ENCODE results near the gene NXF1.

Gene NXF1

DNA sequence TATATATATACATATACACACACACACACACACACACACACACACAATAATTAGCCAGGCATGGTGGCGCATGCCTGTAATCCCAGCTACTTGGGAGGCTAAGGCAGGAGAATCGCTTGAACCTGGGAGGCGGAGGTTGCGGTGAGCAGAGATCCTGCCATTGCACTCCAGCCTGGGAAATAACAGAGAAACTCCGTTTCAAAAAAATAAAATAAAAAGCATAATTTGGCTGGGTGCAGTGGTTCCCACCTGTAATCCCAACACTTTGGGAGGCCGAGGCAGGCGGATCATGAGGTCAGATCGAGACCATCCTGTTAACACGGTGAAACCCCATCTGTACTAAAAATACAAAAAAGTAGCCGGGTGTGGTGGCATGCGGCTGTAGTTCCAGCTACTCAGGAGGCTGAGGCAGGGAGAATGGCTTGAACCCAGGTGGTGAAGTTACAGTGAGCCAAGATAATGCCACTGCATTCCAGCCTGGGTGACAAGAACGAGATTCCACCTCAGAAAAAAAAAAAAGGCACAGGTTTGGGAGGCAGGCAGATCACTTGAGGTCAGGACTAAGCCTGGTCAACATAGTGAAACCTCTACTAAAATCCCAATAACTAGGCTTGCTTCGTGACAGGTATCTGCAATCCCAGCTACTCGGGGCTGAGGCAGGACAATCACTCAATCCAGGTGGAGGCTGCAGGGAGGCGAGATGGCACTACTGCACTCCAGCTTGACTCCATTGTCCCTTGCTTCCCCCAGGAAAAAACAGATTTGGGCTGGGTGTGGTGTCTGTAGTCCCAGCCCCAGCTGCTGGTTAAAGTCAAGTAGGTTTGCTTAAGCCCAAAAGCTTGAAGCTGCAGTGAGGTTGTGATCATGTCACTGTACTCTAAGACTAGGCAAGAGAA, 45.9 kb upstream of the NXF1 start (continued):
- TF ChIP-seq, protein P1, sequence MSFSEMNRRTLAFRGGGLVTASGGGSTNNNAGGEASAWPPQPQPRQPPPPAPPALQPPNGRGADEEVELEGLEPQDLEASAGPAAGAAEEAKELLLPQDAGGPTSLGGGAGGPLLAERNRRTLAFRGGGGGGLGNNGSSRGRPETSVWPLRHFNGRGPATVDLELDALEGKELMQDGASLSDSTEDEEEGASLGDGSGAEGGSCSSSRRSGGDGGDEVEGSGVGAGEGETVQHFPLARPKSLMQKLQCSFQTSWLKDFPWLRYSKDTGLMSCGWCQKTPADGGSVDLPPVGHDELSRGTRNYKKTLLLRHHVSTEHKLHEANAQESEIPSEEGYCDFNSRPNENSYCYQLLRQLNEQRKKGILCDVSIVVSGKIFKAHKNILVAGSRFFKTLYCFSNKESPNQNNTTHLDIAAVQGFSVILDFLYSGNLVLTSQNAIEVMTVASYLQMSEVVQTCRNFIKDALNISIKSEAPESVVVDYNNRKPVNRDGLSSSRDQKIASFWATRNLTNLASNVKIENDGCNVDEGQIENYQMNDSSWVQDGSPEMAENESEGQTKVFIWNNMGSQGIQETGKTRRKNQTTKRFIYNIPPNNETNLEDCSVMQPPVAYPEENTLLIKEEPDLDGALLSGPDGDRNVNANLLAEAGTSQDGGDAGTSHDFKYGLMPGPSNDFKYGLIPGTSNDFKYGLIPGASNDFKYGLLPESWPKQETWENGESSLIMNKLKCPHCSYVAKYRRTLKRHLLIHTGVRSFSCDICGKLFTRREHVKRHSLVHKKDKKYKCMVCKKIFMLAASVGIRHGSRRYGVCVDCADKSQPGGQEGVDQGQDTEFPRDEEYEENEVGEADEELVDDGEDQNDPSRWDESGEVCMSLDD (tag by site-specific recombination; IDR thresholded peaks at IDR 0.05), result no peak
- TF ChIP-seq KLF8 (tag by site-specific recombination; IDR thresholded peaks at IDR 0.05), result 0 out of 2 replicates have a peak, but pooled peaks have one; percentile 18
- no peak for TF ChIP-seq ZNF223 (tag by site-specific recombination; IDR thresholded peaks at IDR 0.05)
- no peak for TF ChIP-seq FEZF1 (tag by site-specific recombination; IDR thresholded peaks at IDR 0.05)
- no peak for TF ChIP-seq ZXDB (tag by site-specific recombination; IDR thresholded peaks at IDR 0.05)
- no peak for TF ChIP-seq HOXA7 (CRISPR knock-in tag; IDR thresholded peaks at IDR 0.05; ENCODE audit: borderline replicate concordance)
- no peak for TF ChIP-seq ZNF555 (tag by site-specific recombination; conservative IDR thresholded peaks at IDR 0.05)
- no peak for TF ChIP-seq ZNF670 (tag by site-specific recombination; IDR thresholded peaks at IDR 0.05; ENCODE audit: low read depth)
- TF ChIP-seq ZNF624 (tag by site-specific recombination; IDR thresholded peaks at IDR 0.05), result no peak
- peak; percentile 74 for TF ChIP-seq ZSCAN4 (tag by site-specific recombination; IDR thresholded peaks at IDR 0.05)

DNA sequence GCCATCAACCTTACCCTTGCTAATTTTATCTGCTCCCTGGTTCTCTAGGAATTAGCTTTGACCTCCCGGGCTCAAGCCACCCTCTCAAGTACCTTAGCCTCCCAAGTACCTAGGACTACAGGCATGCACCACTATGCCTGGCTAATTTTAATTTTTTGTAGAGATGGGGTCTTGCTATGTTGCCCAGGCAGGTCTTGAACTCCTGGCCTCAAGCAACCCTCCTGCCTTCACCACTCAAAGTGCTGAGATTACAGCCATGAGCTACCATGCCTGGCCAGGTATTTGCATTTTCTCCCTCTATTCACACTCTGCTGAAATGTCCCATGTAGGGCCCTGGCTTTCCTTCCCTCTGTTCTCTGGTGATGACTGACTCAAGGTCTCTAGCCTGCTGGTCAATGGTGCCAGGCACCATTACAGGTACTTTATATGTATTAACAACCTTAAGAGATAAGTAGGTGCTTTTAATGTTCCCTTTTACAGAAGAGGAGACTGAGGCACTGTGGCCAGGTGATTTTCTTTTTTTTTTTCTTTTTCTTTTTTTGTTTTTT, 42.6 kb upstream of the NXF1 start:
- Histone ChIP-seq H3K4me1 (ENCODE audit: control insufficient read depth, insufficient read depth, low read length) (no peaks in the 10 kb centered on the region), H3K9me3 (ENCODE audit: control insufficient read depth, insufficient read depth, low read depth, low read length) (no peaks in the 10 kb centered on the region)
- POLR2A ChIA-PET, result interaction anchor here (1.0 kb wide), 1 partner anchor 8 kb away, joined by 3 read pairs; no protein-coding TSS in a partner anchor

DNA sequence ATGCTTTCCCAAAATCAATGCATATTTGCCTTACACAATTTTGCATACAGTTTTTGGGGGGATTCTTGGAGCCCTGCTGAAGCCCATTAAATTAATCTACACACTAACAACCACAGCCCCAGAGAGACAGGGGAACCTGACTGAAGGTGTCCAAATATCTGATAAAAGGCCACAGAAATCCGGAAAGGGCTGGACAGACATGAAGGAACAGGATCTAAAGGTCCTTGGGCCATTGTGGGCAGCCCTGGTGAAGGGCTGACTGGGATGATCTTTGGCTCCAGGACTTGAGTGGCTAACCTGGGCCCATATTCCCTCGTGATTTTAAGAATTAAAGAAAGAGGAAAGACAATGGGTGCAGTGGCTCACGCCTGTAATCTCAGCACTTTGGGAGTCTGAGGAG, 40.9 kb upstream of the NXF1 start:
- Histone ChIP-seq H3K4me1 (ENCODE audit: control insufficient read depth, insufficient read depth, low read length) (no peaks in the 10 kb centered on the region), H3K27ac (ENCODE audit: extremely low read depth, low read depth, low read length) (no peak overlapping the region), H3K4me3 (ENCODE audit: low read depth, low read length) (no peak overlapping the region), H3K36me3 (ENCODE audit: control insufficient read depth in 2 of 2, insufficient read depth in 1 of 2, low read length in 2 of 2) (no peaks in the 10 kb centered on the region), H3K9me3 (ENCODE audit: control insufficient read depth, insufficient read depth, low read depth, low read length) (no peaks in the 10 kb centered on the region)
- POLR2A ChIA-PET, result no interaction called here
- CTCF ChIA-PET, result no interaction called here
- TF ChIP-seq ZNF510 (tag by site-specific recombination; IDR thresholded peaks at IDR 0.05; ENCODE audit: insufficient replicate concordance) (no peak), ZNF274 (IDR thresholded peaks at IDR 0.05; ENCODE audit: low read length) (no peak), ZNF274 (tag by site-specific recombination; IDR thresholded peaks at IDR 0.05; ENCODE audit: borderline replicate concordance) (no peak), PRDM10 (tag by site-specific recombination; IDR thresholded peaks at IDR 0.05) (no peak), ZNF76 (tag by site-specific recombination; IDR thresholded peaks at IDR 0.05; ENCODE audit: borderline replicate concordance, low read depth) (no peak), REST (tag by site-specific recombination; IDR thresholded peaks at IDR 0.05) (no peak), INSM2 (tag by site-specific recombination; IDR thresholded peaks at IDR 0.05) (no peak)

More for the DNA sequence above, 42.6 kb upstream of the NXF1 start:
- H3K36me3 ChIP-seq (ENCODE audit: control insufficient read depth in 2 of 2, insufficient read depth in 1 of 2, low read length in 2 of 2), result peaks cover 0 to 15% of the 10 kb centered on the region in 2 experiments; a peak in 1 of 3 replicates
- CTCF ChIA-PET, result interaction anchor here (0.5 kb wide), 1 partner anchor 551 kb away, joined by 3 read pairs; no protein-coding TSS in a partner anchor
- no peak overlapping the region for H3K27ac ChIP-seq (ENCODE audit: extremely low read depth, low read depth, low read length)
- no peak overlapping the region for H3K4me3 ChIP-seq (ENCODE audit: low read depth, low read length)
- TF ChIP-seq ZNF677 (tag by site-specific recombination; IDR thresholded peaks at IDR 0.05), result no peak
- TF ChIP-seq ZNF121 (tag by site-specific recombination; IDR thresholded peaks at IDR 0.05), result peak; percentile 89

Measured in HEK293 (cell line).